HepG2 (cell line): Measurements from ENCODE around the gene SLC31A2. TPM values are rescaled to one million over a fixed set of nuclear protein-coding genes. Genes with fewer than 3 reads are reported as not detected.
A peak's percentile ranks its signal among the peaks of the same experiment; 100 is the strongest.

Experiments
- AHR ChIP-seq: IDR thresholded peaks from 2 replicates; pipeline ENCODE4 v1.6.1; 2018; ENCODE audit warnings: missing genetic modification reagents, missing compliant biosample characterization
- ARID4A ChIP-seq: sonication (generic); formaldehyde crosslinking; IDR thresholded peaks from 2 replicates; pipeline ENCODE4 v1.5.0; 2020; ENCODE audit warnings: mild to moderate bottlenecking, missing genetic modification reagents, borderline replicate concordance
- CCAR2 ChIP-seq: fragments of 200-400 bp; formaldehyde crosslinking; optimal IDR thresholded peaks from 2 replicates; pipeline ENCODE3; 2018; ENCODE audit warnings: low read depth, mild to moderate bottlenecking, low read length, moderate library complexity
- FLYWCH1 ChIP-seq: sonication (generic); formaldehyde crosslinking; IDR thresholded peaks from 2 replicates; pipeline ENCODE4 v1.8.1; 2023; ENCODE audit warnings: mild to moderate bottlenecking, missing genetic modification reagents
- GTF2F1 ChIP-seq: fragments of 150-350 bp; IDR thresholded peaks from 2 replicates; pipeline ENCODE4 v1.6.1; 2014; ENCODE audit warnings: low read length
- PBX2 ChIP-seq: IDR thresholded peaks from 2 replicates; pipeline ENCODE4 v1.6.1; 2016; ENCODE audit warnings: control low read depth
- PLSCR1 ChIP-seq: sonication (generic); formaldehyde crosslinking; IDR thresholded peaks from 2 replicates; pipeline ENCODE4 v1.5.0; 2020; ENCODE audit warnings: missing genetic modification reagents, mild to moderate bottlenecking, borderline replicate concordance
- SIX4 ChIP-seq: sonication (generic); formaldehyde crosslinking; IDR thresholded peaks from 2 replicates; pipeline ENCODE4 v1.4.0; 2020; ENCODE audit warnings: missing genetic modification reagents
- ZNF274 ChIP-seq: sonication (generic); formaldehyde crosslinking; IDR thresholded peaks from 2 replicates; pipeline ENCODE4 v1.5.1; 2020; ENCODE audit warnings: mild to moderate bottlenecking, missing genetic modification reagents
- ZNF550 ChIP-seq: sonication (generic); formaldehyde crosslinking; IDR thresholded peaks from 2 replicates; pipeline ENCODE4 v1.4.0; 2020; ENCODE audit warnings: mild to moderate bottlenecking, missing genetic modification reagents, borderline replicate concordance
- ZNF781 ChIP-seq: sonication (generic); formaldehyde crosslinking; IDR thresholded peaks from 2 replicates; pipeline ENCODE4 v1.5.1; 2020; ENCODE audit warnings: borderline replicate concordance, mild to moderate bottlenecking, missing genetic modification reagents; ENCODE audit errors: not compliant biosample characterization
- polyA plus RNA-seq, 8 experiments: library from polyadenylated mRNA; depleted of rRNA in 3 of 8; stranded (reverse) in 7 of 8; unstranded in 1 of 8; fragments of >200 nt; fragmentation: Illumina TruSeq in 4 of 8; extraction: Trizol in 4 of 8; gene quantifications; 2 replicates each; pipeline versions ENCODE4 v1.2.1 to v1.2.3, GENCODE V29; 2011 to 2016; ENCODE audit warnings: low read depth in 4 of 8, missing spikeins in 1 of 8, mixed read lengths in 1 of 8; ENCODE audit not compliant: insufficient read depth in 1 of 8
- total RNA-seq, 5 experiments: library from RNA; depleted of rRNA; stranded (reverse); fragments of >200 nt; fragmentation: Illumina TruSeq; extraction: Trizol; gene quantifications; 2 replicates each; pipeline ENCODE4 v1.2.3, GENCODE V29; 2016; ENCODE audit warnings: low read depth in 1 of 5
- TF ChIP-seq, protein P1 (sequence below): sonication (generic); formaldehyde crosslinking; IDR thresholded peaks from 2 replicates; pipeline ENCODE4 v1.4.0; 2020; ENCODE audit warnings: missing genetic modification reagents
- TF ChIP-seq, protein P2 (sequence below): sonication (generic); formaldehyde crosslinking; IDR thresholded peaks from 2 replicates; pipeline ENCODE4 v1.4.0; 2020; ENCODE audit warnings: mild to moderate bottlenecking, missing genetic modification reagents
- TF ChIP-seq, protein P3 (sequence below): IDR thresholded peaks from 2 replicates; pipeline ENCODE4 v1.6.1; 2016

SLC31A2 gene
- total and polyA plus RNA-seq, 2 of the 13 experiments (the other 11 are each of a cell fraction or from before 2014, with no cell fraction given) = 9.3 to 10.2 TPM

- TF ChIP-seq, protein P1, sequence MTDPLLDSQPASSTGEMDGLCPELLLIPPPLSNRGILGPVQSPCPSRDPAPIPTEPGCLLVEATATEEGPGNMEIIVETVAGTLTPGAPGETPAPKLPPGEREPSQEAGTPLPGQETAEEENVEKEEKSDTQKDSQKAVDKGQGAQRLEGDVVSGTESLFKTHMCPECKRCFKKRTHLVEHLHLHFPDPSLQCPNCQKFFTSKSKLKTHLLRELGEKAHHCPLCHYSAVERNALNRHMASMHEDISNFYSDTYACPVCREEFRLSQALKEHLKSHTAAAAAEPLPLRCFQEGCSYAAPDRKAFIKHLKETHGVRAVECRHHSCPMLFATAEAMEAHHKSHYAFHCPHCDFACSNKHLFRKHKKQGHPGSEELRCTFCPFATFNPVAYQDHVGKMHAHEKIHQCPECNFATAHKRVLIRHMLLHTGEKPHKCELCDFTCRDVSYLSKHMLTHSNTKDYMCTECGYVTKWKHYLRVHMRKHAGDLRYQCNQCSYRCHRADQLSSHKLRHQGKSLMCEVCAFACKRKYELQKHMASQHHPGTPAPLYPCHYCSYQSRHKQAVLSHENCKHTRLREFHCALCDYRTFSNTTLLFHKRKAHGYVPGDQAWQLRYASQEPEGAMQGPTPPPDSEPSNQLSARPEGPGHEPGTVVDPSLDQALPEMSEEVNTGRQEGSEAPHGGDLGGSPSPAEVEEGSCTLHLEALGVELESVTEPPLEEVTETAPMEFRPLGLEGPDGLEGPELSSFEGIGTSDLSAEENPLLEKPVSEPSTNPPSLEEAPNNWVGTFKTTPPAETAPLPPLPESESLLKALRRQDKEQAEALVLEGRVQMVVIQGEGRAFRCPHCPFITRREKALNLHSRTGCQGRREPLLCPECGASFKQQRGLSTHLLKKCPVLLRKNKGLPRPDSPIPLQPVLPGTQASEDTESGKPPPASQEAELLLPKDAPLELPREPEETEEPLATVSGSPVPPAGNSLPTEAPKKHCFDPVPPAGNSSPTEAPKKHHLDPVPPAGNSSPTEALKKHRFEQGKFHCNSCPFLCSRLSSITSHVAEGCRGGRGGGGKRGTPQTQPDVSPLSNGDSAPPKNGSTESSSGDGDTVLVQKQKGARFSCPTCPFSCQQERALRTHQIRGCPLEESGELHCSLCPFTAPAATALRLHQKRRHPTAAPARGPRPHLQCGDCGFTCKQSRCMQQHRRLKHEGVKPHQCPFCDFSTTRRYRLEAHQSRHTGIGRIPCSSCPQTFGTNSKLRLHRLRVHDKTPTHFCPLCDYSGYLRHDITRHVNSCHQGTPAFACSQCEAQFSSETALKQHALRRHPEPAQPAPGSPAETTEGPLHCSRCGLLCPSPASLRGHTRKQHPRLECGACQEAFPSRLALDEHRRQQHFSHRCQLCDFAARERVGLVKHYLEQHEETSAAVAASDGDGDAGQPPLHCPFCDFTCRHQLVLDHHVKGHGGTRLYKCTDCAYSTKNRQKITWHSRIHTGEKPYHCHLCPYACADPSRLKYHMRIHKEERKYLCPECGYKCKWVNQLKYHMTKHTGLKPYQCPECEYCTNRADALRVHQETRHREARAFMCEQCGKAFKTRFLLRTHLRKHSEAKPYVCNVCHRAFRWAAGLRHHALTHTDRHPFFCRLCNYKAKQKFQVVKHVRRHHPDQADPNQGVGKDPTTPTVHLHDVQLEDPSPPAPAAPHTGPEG (CRISPR knock-in tag) = peak; percentile 69
- TF ChIP-seq, protein P2, sequence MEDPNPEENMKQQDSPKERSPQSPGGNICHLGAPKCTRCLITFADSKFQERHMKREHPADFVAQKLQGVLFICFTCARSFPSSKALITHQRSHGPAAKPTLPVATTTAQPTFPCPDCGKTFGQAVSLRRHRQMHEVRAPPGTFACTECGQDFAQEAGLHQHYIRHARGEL (CRISPR knock-in tag) = no peak
- TF ChIP-seq FLYWCH1 (CRISPR knock-in tag) = peak; percentile 78; the same call in 1 of the 2 replicates
- no peak for TF ChIP-seq CCAR2
- no peak for TF ChIP-seq GTF2F1
- no peak for TF ChIP-seq PLSCR1 (CRISPR knock-in tag)
- TF ChIP-seq, protein P3, sequence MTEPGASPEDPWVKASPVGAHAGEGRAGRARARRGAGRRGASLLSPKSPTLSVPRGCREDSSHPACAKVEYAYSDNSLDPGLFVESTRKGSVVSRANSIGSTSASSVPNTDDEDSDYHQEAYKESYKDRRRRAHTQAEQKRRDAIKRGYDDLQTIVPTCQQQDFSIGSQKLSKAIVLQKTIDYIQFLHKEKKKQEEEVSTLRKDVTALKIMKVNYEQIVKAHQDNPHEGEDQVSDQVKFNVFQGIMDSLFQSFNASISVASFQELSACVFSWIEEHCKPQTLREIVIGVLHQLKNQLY (CRISPR knock-in tag) = no peak
- no peak for TF ChIP-seq ZNF781 (CRISPR knock-in tag)
- TF ChIP-seq ZNF274 = peak; percentile 44; the same call in 1 of the 2 replicates
- no peak for TF ChIP-seq AHR (CRISPR knock-in tag)
- peak; percentile 85 for TF ChIP-seq ARID4A (CRISPR knock-in tag)
- TF ChIP-seq PBX2 (CRISPR knock-in tag) = no peak
- peak; percentile 65; the same call in 1 of the 2 replicates for TF ChIP-seq ZNF550 (CRISPR knock-in tag)
- no peak for TF ChIP-seq SIX4 (CRISPR knock-in tag)
These were observed at the start of gene SLC31A2 (continued) for GRCh38 chr9:113150670-113151611.
